ENCODE measurements around the gene COL5A1.

DNA sequence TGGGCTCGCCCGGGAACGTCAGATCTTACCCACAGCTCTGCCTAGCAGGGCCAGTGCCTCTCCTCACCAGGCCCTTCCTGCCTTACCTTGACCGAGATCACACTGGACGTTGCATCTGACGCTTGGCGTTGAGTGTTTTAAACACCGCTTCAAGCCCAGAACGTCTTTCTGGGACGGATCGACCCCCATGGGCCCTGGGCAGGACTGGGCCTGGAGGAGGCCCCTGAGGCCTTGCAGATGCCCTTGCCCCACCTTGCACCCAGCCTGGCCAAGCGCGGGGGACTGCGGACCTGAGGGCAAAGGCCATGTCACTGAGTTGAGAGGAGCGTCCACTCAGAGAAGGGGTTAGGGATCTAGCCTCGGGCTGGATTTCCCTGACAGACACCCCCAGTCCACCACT, 174.7 kb downstream of the COL5A1 start:
- TF ChIP-seq, protein P1, sequence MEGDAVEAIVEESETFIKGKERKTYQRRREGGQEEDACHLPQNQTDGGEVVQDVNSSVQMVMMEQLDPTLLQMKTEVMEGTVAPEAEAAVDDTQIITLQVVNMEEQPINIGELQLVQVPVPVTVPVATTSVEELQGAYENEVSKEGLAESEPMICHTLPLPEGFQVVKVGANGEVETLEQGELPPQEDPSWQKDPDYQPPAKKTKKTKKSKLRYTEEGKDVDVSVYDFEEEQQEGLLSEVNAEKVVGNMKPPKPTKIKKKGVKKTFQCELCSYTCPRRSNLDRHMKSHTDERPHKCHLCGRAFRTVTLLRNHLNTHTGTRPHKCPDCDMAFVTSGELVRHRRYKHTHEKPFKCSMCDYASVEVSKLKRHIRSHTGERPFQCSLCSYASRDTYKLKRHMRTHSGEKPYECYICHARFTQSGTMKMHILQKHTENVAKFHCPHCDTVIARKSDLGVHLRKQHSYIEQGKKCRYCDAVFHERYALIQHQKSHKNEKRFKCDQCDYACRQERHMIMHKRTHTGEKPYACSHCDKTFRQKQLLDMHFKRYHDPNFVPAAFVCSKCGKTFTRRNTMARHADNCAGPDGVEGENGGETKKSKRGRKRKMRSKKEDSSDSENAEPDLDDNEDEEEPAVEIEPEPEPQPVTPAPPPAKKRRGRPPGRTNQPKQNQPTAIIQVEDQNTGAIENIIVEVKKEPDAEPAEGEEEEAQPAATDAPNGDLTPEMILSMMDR (IDR thresholded peaks at IDR 0.05), result no peak
- no peak for TF ChIP-seq POLR2A (IDR thresholded peaks at IDR 0.05)

Measured in upper lobe of left lung (tissue), 4 donors.